HG03064 (cell line): Measurements from ENCODE around the gene AK8.

Source experiments
- ATAC-seq: cut with Tn5 transposase; IDR thresholded peaks from one replicate; pipeline ENCODE4 v1.9.1; 2021; ENCODE audit warnings: low read depth; ENCODE audit not compliant: unreplicated experiment

The AK8 gene

DNA sequence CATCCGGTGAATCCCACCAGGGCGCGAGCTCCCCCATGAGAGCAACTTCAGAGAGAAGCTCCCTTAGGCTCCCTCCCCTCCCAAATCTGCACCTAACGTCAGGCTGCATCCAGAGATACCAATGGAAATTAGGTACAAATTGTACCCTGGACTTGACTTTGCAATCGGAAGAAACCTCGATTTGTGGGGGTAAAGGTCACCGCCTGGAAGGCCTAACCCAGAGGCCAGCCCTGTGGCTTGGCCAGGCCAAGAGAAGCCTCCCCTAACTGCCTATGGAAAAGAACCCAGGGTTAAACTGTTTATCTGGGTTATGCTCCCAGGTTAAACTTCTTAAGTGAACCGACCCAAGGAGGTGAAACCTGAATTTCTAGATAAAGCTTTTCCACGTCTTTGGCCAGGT is 127.4 kb downstream of the AK8 start:
- ATAC-seq, result no peak

DNA sequence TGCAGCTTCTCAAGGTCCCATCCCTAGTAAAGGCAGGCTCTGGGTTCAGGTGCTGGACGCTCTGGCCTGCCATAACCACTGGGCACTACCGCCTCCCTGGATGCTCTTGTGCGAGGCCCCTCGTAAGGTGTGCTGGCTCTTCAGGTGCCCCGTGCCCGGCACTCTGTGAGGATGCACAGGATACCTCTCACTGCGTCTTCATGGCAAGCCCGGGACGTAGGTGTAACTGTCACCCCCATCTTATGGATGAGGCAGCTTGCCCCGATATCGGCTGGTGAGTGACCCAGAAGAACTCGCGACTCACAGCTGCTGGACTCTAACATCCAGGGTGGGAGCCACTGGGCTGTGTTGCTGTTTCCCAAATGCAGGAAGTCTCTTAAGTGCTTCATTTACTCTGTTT is 128.8 kb downstream of the AK8 start:
- no peak for ATAC-seq

DNA sequence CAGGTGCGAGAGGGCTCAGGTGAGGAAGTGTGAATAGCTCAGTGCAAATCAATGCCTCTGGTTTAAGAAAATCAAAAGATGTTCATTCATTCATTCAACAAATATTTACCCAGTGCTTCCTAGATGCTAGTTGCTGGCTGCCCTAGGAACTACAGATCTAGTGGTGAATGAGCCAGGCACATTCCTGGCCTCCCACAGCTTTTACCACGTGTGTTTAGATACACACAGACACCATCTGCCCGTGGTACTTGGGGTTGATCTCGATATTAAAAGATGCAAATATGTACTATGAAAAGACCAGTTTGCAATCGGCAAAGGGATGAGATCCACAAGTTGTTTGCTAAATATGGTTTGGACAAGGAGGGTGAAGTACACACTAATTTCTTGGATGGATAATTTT is 129.6 kb downstream of the AK8 start:
- ATAC-seq, result no peak

DNA sequence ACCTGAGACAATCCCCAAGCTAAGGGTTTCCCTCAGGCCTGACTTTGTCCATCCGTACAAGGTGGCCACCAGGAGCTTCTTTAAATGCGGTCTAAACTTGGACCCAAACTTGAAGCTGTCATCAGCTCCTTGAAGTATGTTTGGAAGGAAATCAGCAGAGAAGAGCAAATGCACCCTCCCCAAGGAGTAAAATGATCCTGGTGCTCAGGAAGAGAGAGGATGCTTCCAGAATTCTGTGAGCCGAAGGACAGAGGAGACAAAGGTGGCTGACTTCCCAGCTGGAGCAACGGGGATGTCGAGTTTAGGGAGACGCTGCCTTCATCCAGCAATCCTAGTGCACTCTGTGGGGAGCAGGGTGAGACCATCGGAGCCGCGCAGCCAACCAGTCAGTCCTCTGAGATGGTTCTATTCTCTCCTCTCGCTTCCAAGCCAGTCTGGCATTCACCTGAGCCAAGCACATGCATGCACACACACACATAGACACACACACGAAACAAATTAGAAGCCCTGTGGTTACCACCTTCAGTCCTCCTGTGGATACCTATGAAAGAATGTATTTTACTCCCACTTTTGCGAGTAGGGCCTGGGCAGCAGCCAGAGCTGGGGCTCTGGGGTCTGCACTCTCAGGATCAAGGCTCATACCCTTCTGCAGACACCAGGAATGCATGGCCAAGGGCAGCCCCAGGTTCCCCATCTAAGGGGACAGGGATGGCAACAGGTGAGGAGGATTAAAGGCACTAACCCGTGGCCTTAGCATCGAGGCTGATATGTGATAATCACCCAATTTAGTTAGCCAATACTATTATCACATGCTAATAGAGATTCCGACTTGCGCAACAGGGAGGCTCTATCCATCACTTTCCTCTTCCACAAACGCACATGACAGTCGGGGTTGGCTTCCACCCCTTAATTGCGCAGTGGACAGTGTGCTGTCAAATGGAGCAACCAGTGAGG is 132.1 kb downstream of the AK8 start:
- no peak for ATAC-seq

DNA sequence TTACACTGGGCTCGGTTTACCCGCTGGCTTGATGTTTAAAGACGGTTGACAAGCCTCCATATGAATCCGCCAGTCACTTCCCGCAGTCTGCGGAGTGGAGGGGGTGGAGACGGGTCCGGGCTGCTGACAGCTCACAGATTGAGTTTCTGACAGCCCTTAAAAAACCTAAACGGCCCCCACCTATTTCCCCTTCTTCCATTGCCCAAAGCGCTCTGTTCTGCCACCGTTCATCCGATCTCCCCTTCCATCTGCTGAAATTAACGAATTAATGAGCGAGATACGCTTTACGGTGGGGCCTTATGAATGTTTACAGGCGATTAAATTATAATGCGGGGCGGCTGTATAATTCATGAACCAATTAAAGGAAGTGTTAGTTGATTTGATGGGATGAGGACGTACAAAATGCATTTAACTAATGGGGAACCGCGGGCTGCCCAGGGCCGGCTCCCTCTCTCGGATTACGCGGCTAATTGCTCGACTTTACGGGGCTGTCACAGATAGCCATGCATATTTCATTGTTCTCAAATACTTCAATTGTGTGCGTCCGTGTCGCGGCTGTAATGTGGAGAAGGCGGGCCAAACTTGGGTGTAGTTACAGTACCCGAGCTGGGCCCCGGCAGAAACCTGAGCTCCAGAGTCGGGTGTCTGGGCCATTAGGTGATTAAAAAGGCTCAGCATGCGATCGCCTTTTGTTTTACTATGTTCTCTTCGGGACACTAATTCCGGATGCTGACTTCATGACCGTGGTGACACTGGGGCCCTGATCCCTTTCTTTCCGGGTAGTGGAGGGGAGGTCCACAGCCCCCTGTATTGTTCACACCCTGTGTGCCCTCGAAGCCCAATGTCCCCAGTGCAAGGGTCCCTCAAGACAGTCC is 133.0 kb downstream of the AK8 start:
- no peak for ATAC-seq

DNA sequence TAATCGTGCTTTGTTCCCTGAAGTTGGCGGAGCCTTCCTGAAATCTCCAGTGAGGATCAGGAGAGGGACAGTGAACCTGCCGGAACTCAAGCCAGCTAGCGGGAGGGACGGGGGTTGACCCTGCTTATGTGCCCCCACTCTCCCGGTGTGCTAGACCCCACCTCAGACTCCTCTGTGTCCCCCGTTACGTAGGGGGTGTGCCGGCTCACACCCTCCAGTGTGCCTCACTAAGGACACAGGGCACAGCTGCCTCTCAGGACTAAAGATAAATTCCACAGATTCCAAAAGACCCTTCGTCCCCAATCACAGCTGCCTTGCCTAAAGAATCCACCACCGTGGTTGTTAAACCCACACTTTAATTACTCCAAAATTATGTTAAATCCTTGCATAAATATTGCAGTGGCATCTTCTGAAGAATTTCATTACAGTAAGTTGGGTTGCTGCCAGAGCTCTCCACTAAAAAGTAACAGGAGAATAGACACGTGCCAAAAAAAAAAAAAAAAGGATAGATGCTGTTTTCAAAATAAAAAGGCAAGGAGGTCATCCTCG is 134.1 kb downstream of the AK8 start:
- ATAC-seq, result no peak

DNA sequence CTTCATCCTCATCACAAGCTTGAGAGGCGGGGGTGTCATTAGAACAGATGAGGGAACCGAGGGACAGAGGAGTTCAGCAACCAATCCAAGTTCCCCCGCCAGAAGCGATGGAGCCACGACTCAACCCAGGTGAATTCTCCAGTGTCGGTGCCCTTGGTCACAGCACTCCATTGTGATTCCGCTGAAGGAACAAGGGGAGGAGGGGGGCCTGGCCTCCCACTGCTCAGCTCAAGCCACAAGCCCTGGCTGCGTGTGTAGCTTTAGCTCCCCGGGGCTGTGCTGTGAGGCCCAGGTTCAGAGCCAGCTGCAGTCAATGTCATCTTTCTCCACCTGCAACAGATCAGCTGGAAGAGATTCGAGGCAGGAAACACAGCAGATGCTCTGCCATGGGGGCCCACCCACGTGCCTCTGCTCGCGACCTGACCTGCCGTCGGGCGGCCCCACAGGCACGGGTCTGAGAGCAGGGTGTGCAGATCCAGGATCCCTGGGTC is 135.2 kb downstream of the AK8 start:
- ATAC-seq, result no peak

DNA sequence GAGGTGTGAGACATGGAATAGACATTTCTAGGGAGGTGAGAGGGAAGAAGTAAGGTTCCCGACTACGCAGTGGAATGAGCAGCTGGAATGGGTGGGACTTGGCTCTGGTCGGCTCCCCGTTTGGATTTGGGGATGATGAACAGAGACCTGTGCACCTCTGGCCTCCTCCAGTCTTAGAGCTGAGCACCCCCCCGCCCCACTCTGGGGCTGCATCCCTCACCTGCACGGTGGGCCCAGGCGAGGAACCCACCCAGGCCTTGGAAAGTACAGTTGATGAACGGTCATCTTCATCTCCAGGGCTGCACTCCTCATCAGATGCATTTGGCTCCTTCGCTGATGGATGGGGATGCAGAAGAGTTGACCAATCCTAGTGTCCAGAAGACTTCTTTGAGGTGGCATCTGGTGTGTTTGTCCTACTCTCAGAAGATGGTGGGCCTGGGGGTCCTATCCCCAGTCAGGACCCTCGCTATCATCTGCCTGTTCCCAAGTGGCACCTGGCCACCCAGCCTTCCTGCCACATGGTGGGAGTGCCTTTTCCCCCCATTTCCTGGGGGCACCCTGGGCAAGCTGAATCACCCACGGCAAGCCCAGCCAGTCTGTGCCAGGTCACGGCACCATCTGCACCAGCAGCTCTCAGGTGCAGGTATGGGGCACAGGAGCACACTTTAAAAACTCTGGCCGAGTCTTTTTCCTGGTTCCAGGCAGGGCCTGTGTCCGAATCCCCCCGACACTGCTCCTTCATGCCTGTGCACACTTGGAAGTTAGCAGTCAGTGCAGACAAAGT is 137.4 kb downstream of the AK8 start:
- no peak for ATAC-seq

DNA sequence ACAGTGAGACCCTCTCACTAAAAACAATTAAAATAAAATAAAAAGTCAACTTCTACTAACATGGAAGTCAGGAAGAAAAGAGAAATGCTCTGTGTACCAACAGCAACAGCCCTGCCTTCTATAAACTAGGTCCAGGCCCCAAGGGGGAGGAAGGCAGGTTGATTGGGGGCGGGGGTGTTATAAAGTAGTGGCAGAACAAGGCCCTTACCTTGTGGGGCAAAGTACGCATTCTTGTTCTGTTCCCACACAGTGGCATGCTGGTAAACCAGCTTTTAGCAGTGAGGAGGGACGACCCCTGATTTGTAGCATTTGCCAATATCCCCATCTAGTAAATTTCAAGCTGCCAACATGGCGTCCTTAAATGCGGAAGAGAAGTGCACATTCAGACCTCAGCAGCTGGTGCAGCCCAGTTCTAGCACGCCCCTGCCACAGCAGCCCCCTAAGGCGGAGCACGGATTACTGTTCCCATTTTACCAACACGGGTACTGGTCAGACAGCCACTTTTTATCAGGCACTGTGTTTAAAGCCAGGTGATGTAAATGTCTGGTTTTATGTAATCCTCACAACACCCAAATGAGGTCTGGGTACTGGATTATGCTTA is 138.3 kb downstream of the AK8 start:
- no peak for ATAC-seq

DNA sequence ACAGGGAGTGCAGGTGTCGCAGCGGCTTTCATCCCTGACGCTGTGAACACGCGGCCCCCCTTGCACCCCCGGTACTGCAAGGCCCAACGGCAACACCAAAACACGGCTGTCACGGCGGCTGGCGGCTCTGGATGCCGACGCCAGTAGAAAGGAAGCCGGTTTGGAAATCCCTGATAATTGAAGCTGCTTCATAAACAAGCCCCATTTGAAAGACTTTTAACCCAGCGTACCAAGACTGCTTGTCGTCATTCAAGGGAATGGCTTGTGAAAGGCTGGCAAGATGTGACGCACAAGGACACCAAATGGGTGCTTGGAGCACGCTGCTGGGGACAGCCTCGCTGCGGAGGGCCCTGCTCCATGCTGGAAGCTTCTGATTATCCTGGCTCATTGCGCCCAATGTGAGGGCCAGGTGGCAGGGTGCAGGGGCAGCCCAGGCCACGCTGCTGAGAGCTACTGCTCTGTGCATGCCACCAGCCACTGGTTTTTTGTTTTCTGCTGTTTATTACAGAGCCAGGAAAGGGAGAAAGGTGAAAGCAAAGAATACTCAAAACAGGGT is 144.7 kb downstream of the AK8 start:
- no peak for ATAC-seq

DNA sequence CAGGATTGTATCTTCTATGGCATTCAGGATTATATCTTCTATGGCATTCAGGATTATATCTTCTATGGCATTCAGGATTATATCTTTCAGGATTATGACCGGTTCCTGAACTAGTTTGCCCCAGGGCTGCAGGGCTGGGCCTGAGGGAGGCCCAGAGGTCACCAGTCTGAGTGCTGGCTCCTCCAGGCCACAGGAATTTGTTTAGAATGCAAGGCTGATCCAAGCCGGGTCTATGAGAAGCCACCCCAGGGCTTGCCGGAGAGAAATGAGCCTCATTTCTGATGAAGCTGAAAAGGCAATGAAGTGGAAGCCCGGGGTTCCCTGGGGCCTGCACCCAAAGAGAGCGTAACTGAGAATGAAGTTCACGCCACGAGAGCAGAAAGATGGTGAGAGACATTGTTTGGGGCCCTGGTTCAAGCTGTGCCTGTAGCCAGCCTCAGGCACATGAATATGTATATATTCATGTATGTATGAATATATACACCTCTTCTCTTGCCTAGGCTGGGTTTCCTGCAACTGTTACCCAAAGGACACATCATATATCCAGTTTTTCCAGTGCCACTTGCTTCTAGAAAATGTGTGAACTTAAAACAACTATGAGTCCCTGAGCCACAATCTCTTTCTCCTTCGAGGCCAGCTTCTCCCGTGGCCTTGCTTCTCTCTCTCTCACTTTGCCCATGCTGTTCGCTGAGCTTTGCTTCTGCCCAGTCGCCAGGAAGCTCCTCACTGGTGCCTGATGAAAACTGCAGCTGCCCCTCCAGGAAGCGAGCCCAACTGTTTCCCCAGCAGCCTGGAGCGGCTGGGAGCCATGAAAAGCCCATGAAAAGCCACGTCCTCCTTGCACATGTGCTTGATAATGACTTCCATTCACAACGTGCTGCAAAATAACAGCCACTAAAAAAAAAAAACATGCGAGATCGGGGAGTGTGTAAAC is 145.5 kb downstream of the AK8 start:
- ATAC-seq, result no peak

DNA sequence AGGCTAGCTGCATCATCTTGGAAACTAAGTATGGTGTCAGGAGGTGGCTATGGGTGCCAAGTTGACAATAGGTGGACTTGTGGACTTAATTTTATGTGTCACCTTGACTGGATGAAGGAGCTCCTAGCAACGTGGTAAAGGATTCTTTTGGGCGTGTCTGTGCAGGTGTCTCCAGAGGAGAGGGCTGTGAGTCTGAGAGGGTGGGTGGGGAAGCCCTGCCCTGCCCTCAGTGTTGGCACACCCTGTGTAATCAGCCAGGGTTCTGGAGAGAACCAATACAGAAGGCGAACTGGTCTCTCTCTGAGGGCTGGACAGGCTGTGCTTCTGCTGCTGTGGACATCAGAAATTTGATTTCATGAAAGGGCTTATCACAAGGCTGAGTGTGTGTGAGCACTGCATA is 146.9 kb downstream of the AK8 start:
- ATAC-seq, result no peak

DNA sequence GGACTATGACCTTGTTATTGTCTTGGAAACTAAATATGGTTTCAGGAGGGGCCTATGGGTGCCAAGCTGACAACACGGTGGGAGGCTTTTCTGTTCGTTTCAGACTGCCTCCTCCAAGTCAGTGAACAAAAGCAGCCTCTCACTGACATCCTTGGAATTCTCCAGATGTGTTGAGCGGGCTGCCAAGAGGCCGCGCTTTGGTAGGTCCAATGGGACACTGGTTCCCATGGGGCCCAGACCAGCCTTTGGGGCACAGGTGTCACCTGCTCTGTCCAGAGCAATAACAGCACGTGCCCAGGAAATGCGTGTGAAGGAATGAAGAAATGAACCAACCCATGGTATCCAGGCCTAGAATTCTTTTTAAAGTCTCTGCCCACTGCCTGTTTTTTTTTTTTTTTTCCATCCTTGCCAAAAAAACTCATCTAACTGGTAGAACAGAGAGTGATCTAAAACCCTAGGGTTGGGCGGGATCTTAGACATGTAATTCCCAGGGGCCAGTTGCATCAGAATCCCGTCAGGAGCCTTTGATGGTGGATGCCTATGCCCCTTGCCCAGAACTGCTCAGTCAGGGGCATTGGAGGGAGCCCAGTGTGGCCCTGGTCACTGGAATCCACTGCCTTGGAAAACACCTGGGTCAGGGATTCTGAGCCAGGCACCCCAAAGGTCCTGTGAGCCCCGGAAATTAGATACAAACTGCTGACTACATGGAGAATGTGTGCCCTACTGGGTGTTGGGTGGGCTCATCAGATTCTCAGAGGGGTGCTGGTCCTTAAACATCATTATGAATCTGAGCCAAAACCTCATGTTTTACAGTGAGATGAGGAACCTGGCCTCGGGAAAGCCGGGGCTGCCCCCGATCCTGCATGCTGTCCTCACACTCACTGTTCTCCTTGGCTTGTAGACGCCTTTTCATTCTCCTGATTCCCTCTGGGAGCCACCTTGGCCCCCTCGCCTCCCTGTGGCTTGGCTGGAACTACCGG is 147.7 kb downstream of the AK8 start:
- ATAC-seq, result no peak

DNA sequence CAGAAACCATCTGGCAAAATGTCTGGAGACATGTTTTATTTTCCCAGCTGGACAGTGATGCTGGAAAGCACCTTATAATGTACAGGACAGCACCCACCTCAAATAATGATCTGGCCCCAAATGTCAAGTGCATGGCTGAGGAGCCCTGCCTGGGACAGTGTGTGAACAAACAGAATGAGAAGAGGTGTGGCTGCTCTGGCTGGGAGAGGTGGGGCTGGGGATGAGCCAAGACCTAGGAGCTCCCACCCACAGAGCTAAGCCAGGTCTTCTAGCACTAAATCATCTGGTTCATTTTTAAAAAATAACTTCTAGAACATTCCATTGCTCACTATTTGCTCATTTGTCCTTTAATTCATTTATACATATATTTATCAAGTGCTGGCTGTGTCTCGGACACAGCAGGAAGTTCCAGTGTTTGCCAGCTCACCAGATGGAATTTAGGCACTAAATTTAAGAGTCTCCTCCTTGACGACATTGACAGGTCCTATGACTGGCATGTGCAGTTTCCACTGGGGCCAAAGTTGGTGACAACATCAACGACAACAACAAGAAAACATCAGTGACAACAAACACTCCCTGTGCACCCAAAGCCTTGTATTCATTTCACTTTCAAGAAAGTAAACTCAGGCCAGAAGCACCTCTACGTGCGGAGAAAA is 148.7 kb downstream of the AK8 start:
- ATAC-seq, result no peak

DNA sequence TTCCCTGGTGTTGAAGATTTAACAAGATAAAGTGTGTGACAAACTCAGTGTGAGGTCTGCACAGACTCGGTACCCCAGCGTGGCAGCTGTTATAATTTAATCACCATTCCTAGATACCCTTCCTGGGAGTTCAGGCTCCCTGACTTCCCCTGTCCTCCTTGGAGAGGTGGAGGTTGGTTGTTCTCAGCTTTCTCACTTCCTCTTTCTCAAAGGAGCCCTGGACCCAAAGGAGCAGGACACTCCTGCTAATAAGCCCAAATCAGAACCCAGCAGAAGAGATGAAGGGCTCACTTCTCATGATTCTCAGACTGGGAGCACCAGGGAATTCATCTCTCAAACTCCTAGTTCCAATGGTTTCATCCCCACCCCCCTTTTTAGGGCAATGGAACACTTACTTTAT is 149.6 kb downstream of the AK8 start:
- ATAC-seq, result no peak

DNA sequence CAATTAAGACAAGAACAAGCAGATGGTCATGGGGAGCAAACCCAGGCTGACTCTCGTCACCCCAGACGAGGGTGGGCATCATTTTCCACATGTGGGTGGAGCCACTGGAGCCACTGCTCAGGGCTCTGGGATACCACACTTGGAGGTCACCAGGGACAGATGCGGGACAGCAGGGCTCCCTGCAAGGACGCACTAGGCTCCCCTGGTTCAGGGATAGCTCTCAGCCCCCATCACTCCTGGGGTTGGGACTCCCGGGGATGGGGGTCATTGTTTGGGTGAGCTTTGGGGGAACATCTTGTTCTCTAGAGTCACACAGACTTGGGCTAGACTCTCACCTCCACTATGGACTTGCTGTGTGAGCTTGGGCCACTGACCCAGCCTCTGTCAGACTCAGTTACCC is 150.0 kb downstream of the AK8 start:
- no peak for ATAC-seq

DNA sequence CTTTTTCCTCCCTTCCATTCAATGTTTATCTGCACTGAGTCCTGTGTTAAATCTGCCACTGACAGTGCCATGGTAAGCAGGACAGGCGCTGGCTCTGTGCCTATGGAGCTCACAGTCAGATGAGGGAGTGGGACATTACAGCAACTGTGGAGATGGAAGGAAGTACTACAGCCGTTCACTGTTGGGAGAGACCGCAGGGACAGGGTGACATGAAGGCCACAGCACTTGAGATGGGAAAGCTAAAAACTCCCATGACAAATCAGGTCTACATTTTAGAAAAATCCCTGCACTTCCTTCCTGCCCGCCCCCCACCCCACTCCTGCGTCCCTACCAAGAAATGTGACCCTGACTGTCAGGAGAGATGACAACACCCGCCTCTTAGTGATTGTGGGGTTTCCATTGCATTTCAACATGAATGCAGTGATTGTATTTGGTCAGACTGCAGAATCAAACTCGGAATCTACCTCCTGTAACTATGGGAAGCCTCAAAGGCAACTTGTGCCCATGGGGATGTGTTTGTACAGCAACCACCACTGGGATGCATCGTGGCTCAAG is 151.4 kb downstream of the AK8 start:
- no peak for ATAC-seq
